SIG-M5 treated with dmso at 0.1 percent for 504 hours (cell line): ENCODE data around the gene SPAM1.
"Not testable (repeated sequence)": the region's sequence is repeated elsewhere in the genome, so short reads cannot be mapped to it uniquely, and the experiment has no call there.

Source experiments
- DNase-seq: peaks from one replicate; lab custom pipeline; 2025; ENCODE audit not compliant: unreplicated experiment; lab: John Stamatoyannopoulos, UW

SPAM1 gene, protein sequence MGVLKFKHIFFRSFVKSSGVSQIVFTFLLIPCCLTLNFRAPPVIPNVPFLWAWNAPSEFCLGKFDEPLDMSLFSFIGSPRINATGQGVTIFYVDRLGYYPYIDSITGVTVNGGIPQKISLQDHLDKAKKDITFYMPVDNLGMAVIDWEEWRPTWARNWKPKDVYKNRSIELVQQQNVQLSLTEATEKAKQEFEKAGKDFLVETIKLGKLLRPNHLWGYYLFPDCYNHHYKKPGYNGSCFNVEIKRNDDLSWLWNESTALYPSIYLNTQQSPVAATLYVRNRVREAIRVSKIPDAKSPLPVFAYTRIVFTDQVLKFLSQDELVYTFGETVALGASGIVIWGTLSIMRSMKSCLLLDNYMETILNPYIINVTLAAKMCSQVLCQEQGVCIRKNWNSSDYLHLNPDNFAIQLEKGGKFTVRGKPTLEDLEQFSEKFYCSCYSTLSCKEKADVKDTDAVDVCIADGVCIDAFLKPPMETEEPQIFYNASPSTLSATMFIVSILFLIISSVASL

DNA sequence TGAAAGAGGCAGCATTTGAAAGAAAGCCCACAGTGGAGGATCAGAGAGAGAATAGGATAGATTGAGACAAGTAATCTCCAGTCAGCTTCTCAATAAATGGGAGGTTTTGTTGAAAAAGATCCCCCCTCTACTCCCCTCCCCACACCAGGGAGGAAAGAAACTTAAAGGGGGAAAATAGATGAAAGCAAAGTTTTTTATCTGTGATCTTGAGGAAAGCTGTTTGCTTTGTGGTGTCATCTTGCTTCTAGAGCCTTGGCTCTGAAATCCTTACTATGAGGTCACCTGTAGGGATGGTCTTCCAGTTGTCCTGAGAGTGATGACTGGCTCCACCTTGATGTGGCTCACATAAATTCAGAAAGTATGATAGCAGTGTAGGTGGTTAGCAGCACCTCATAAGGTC, at the start of gene SPAM1:
Gene SPAM1, plus strand, starts transcription at position 301 of the 400 bp plus-strand sequence. CDS start 28,330 bp downstream, outside the sequence.
- no peak for DNase-seq

DNA sequence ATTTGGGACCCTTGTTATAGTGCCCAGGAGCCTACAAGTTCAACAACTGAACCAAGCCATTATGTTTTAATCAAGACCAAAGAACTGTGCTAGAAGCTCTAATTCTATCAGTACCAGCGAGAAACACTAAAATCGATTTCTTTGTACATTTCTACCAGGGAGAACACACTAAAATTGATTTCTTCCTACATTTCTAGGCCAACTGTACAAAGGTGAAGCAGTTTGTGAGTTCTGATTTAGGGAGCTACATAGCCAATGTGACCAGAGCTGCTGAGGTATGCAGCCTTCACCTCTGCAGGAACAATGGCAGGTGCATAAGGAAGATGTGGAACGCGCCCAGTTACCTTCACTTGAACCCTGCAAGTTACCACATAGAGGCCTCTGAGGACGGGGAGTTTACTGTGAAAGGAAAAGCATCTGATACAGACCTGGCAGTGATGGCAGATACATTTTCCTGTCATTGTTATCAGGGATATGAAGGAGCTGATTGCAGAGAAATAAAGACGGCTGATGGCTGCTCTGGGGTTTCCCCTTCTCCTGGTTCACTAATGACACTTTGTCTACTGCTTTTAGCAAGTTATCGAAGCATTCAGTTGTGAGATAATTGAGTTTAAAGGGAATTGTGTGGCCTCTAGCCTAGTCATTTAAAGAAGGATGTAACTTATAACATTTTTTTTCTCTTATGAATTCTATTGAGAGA, 48.3 kb upstream of the SPAM1 start:
- no peak for DNase-seq

DNA sequence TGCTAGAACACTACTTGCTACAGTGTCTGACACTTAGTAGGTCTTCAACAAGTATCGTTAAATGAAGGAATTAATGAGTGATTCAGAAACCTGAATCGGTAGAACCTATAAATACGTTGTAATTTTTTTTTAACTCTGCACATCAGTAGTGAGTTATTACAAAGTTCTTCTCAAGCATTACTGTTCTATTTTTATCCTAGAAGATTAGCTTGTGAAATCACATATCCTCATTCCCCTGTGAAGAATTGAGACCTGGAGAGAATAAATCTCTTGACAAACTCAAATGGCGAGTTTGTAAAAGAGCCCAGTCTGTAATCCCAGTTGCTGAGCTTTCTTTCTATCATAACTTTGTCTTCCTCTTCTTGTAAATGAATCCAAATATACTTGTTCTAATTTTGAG, 45.4 kb upstream of the SPAM1 start:
- DNase-seq: no peak

DNA sequence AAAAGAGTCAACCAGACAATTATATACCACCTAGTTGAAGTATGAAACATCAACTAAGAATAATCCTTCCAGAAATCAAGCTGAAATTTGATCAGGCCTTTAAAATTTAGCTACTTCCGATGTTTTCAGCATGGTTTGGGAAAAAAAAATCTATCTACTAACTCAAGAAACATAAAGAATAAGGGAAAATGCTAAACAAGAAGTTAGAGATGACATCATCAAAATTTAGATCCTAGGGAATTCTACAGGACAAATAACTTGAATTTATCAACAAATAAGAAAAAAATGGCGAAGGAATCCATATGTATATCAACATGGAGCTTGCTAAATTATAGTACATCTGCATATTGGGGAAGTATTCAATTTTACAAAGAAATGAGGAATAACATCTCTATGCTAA, 43.7 kb upstream of the SPAM1 start:
- no peak for DNase-seq

DNA sequence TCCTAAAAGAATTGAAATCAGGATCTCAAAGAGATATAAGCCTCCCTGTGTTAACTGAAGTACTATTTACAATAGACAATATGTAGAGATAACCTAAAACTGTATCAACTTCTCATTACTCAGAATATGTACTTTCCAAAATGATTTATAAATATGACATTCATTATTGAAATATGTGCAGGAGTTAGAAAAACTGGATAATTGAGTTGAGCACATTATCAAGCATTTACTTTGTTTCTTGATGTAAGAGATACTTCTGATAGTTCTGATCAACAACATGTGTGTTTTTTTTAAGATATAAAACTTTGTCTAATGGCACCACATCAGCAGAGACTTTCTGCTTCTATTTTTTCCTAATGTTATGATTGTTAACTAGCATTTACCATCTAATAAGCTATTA, 41.9 kb upstream of the SPAM1 start:
- no peak for DNase-seq

DNA sequence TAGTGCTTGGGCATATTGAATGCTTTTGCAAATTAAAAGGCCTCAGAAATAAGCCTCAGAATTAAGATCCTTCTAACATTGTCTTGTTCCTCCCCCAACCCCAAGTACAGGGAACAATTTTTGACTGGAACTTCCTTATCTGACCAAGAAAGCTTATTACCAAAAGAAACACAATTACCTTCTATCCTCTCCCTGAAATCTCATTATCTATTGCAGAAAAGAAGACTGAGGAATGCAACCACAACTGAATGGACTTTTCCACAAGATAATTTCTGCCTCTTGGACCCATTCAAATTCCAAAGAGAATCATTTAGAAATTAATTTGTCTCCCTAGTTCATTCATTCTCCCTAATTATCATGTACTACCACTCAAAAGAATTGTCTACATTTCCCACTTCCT, 36.8 kb upstream of the SPAM1 start:
- DNase-seq: no peak

DNA sequence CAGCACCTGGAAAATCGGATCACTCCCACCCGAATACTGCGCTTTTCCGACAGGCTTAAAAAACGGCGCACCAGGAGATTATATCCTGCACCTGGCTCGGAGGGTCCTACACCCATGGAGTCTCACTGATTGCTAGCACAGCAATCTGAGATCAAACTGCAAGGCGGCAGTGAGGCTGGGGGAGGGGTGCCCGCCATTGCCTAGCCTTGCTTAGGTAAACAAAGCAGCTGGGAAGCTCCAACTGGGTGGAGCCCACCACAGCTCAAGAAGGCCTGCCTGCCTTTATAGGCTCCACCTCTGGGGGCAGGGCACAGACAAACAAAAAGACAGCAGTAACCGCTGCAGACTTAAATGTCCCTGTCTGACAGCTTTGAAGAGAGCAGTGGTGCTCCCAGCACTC, 30.3 kb upstream of the SPAM1 start:
- DNase-seq: not testable (repeated sequence)

DNA sequence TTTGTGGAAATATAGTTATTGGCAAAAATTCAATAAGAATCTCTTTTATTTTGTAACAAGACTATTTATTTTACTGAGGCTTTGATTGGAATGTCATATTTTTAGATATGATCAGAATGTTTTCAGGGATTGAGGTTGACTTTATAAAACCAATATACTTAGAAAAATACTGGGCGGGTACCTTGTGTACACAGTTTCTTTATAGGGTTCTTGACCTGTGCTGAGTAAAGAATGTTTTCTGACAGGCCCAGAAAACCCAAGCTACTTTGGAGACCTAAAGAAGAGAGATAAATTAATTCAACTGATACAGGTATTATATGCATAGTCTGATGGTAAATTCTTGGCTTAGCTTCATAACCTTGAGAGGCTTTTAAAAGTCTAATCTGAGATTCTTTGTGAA, 23.9 kb upstream of the SPAM1 start:
- peak; percentile 39 for DNase-seq

DNA sequence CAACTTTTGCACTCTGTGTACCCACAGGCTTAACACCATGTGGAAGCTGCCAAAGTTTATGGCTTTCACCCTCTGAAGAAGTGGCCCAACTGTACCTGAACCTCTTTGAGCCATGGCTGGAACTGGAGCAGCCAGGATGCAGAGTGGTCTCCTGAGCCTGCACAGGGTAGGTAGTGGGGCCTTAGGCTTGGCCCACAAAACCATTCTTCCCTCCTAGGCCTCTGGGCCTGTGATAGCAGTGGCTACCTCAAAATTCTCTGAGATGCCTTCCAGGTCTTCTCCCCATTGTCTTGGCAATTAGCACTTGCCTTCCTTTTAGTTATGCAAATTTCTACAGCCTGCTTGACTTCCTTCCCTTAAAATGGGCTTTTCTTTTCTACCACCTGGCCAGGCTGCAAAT, 19.3 kb upstream of the SPAM1 start:
- DNase-seq: no peak

DNA sequence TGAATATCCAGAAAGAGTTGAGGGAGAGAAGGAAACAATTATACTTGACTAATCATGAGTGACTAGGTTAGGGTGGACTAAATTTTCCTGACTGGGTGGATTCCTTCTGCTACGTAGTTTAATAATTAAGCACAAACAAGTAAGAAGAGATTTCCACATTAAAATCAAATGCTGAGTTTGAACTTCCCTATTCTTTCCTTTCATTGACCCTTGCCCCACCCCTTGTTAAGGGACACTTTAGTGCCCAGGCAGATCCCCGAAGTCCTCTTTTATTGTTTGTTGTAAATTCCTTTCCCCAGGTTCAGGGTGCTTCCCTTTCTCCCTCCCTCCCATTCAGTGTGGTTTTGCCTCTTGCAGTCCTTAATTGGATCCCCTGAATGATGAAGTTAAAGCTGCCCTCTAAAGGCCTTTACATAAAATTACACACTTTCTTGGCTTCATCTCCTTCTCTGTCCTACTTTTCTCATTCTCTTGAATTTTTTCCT, 8.8 kb upstream of the SPAM1 start:
- DNase-seq: peak; percentile 29

DNA sequence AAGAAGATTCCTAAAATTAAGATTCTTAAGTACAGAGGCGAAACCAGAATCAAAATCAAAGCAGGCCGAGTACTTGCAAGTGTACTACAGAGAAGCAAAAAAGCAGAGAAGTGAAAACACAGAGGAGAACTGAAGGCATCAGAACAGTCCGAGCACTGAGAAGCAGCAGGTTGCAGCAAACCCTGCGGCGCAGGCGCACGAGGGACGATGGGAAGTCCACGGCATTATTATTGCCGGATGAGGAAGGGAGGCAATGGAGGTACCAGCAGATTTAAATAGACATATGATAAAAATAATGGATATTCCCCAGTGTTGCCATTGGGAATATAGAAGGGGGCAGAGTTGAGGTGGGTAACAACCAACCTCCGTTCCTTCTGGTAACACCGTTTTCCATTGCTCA, 7.2 kb upstream of the SPAM1 start:
- no peak for DNase-seq

DNA sequence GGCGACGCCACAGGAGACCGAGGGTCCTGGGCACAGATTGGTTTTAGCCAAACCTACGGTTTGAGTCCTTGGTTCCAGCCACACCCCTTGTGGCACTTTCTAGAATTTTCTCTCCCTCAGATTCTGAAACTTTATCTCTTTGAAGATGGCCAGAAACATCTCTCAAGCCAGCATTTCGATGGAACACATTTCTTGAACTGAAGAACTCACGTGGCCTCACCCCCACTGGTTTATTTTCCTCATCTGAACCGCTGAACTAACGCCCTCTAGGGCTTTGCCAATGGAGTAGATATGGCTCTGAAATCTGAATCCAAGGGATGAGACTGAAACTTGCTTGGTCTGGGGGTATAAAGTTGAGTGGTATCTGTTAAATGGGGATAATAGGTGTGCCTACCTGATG, 6.7 kb upstream of the SPAM1 start:
- no peak for DNase-seq

DNA sequence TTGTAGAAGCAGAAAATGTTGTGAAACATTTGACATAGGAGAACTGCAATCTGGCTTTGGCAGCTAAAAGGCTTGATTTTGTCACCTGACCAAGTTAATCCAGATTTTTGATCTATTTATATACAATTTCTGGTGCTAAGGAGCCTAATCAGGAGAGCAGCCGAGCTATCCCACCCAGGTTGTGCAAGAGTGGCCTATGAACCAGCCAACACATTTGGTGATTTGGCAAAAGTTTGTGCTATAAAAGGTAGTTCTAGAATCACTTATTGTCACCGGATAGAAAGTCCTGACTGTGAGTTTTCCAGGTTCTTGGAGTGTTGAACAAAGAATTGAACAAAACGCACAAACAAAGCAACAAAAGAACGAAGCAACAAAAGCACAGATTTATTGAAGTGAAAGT, 1.4 kb upstream of the SPAM1 start:
- no peak for DNase-seq

DNA sequence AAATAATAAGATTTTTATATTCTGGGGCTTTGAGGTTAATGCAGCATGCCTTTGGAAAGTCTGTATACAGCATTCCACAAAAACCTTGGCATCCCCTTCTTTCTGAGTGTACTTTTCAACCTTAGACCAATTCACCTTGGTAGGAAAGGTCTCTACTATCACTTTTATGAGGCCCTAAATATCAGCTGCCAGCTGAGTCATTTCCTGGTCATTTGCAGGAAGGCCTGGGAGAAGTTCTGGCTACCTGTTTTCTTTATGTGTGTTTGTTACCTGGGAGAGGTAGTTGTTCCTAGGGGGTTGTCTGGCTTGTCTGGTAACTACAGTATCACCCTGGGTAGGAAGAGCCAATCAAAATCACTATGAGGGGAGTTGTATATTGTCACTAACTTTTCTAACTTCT, 4.1 kb downstream of the SPAM1 start:
- peak; percentile 41 for DNase-seq

DNA sequence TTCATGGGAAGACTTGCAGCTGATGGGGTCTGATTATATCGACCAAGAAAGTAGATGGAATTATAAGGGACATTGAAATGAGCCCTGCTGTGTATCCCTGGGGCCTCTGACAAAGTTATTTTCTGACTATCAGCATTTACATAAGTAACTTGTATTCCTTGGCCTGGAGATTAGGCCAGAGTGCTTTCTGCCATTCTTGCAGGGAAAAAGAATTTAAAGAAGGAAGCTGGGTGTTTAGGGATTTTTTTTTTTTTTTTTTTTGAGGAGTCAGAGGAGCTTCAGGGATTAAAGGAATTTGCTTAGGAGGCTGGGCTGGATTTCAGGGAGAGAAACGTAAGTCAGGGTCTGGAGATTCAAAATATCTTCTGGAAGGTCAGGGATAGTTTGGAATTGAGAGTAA, 4.6 kb downstream of the SPAM1 start:
- no peak for DNase-seq

DNA sequence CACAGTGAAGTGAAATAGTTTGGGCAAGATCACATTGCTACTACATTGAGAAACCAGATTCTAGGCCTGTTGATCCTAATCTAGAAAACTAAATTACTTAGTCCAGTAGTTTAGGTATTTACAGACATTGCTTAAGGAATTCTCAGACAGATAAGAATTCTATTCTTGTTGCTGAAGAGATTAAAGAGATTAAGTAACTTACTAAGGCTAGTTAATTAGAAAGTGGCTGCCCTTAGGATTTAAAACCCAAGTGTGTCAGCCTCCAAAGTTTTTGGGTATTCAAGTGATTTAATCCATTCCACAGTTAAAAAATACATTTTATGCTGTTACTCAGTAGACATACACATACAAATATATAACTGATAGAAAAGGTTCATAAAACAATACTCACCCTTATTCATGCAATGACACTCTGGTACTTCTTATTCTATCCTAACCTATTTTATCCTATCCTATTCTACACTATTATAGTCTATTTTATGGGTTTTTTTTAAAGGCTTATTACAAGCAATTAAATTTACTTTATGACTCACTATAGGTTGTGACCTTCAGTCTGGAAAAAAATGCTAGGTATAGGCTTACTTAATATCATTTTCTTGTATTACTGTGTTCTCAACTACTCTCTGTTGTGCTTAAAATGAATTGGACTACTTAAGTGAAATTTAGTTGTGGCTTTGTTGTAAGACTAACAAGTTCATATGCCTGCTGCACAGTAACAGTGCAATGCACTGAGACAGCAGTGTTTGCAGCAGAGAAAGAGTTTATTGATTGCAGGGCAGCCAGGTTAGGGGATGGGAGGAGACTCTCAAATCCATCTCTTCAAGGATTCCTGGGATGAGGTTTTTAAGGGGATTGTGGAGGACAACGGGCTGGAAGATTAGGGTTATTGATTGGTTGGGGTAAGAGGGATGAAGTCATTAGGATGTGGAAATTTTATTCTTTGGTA, 10.7 kb downstream of the SPAM1 start:
- DNase-seq: no peak

DNA sequence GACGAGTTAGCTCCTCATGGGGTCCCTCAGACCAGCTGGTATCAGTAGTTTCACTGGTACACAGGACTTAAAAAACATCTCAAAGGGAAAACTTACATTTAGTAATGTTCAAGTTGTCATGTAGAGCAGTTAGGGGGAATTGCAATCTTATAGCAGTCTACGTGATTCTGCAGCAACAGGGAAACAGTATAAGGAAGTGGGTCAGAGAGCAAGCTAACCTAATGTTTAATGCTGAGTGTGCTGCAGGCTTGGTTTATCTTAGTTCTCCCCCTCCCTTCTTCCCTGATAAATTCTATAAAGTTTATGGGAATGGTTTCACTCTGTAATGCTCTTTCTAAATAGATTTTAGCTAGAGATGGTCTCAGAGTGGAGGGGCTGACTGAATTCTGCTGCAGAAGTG, 11.3 kb downstream of the SPAM1 start:
- no peak for DNase-seq

DNA sequence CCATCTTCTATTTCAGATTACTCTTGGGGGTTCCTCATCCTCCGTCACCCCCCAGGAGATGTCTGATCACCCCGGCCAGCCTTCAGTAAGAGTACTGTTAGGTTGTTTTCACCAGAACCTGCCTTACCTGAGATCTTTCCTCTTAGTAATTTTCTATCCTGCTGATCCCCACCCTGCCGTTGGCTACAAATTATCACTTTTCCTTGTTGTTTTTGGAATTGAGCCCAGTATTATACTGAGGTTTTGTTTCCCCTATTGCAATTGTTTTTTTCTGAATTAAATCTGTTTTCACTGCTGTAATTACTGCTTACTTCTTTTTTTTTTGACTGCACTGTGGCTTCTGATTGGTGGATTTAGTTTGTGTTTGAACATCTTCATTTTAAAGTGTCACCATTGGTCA, 14.7 kb downstream of the SPAM1 start:
- no peak for DNase-seq

DNA sequence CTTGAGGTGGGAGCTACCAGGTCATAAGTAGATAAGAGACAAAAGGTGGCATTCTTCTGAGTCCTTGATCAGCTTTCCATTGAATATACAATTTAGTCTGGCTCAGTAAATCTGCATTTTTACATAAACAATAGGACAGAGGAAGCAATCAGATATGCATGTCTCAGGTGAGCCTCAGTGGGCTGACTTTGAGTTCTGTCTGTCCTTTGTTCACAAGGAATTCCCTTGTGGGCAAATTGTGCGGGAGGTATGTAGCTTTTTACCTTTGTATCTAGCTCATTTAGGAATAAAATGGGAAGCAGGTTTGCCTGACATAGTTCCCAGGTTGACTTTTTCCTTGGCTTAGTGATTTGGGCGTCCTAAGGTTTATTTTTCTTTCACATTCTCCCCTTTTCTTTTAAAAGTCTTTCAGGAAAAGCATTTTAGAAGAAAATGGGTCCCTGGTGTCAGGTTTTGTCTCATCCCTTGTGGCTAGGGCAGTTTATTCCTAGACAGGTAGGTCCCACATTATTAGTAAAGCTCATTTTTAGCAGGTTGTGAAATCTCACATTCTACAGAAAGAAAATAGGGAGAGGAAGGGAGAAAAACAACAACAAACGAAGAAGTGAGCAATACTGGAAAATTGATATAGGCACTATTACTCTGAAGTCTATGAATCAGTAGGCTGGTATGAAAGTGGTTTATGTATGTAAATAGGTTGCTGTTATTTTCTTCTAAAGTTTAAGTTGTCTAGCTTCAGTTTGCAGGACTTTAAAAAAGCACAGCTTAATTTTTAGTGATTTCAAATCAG, 16.5 kb downstream of the SPAM1 start:
- no peak for DNase-seq

DNA sequence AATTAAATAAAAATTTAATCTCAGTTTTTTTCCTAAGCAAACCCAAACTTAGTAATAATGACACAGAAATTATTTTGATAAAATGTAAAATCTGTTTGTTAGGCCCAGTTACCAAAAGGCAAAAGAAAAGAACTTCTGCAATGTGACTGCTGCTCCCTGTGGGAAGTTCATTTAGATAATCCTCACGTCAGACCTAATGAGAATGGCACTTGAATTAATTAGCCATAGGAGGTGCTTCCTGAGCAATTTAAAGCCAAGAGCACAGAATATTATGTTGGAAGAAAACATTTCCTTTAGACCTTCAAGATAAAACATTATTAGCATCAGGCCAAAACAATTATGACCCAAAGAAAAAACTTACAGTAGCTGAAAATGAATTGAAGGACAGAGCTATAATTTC, 19.4 kb downstream of the SPAM1 start:
- DNase-seq: no peak
